Prostate gland (tissue), 2 donors: ENCODE measurements around the gene ELMO1.

Experiments used
- CTCF ChIP-seq, 4 experiments: fragments of 200-600 bp in 2 of 4; fragments of 450-650 bp in 2 of 4; sonication (generic) in 2 of 4; IDR thresholded peaks; 1 replicate in 3 of 4; 2 replicates in 1 of 4; pipeline ENCODE4 v1.5.1; 2016 to 2019; ENCODE audit warnings: antibody characterized with exemption in 4 of 4, mild to moderate bottlenecking in 2 of 4, moderate library complexity in 2 of 4
- POLR2A ChIP-seq: fragments of 450-650 bp; IDR thresholded peaks from one replicate; pipeline ENCODE4 v1.6.1; 2016; ENCODE audit warnings: antibody characterized with exemption, mild to moderate bottlenecking

- TF ChIP-seq CTCF (IDR thresholded peaks at IDR 0.05): no peak
- TF ChIP-seq POLR2A: no peak
Measured at GRCh38 chr7:37112218-37112617, 336.4 kb downstream of the ELMO1 start.
